HepG2 (cell line): ENCODE data around the gene VASN. TPM values are rescaled to one million over a fixed set of nuclear protein-coding genes. Genes with fewer than 3 reads are reported as not detected.
A peak's percentile ranks its signal among the peaks of the same experiment; 100 is the strongest.

Source experiments
- ERF ChIP-seq: IDR thresholded peaks from 2 replicates; pipeline ENCODE4 v1.6.1; 2018; ENCODE audit warnings: missing biosample characterization, missing genetic modification reagents
- ETV6 ChIP-seq: sonication (generic); formaldehyde crosslinking; conservative IDR thresholded peaks from 2 replicates; pipeline ENCODE4 v1.4.0; 2020; ENCODE audit warnings: missing genetic modification reagents
- FLYWCH1 ChIP-seq: sonication (generic); formaldehyde crosslinking; IDR thresholded peaks from 2 replicates; pipeline ENCODE4 v1.8.1; 2023; ENCODE audit warnings: mild to moderate bottlenecking, missing genetic modification reagents
- HOXA7 ChIP-seq: sonication (generic); formaldehyde crosslinking; IDR thresholded peaks from 2 replicates; pipeline ENCODE4 v1.8.1; 2022; ENCODE audit warnings: mild to moderate bottlenecking, missing genetic modification reagents, moderate library complexity
- JARID2 ChIP-seq: sonication (generic); formaldehyde crosslinking; IDR thresholded peaks from 2 replicates; pipeline ENCODE4 v1.8.1; 2023; ENCODE audit warnings: missing genetic modification reagents, inconsistent platforms; ENCODE audit not compliant: insufficient replicate concordance
- MBD4 ChIP-seq: IDR thresholded peaks from 2 replicates; pipeline ENCODE4 v1.6.1; 2012; ENCODE audit warnings: low read length, inconsistent platforms, borderline replicate concordance
- ZNF253 ChIP-seq: sonication (generic); formaldehyde crosslinking; IDR thresholded peaks from 2 replicates; pipeline ENCODE4 v1.8.0; 2022; ENCODE audit warnings: mild to moderate bottlenecking, missing genetic modification reagents, borderline replicate concordance
- ZNF501 ChIP-seq: sonication (generic); formaldehyde crosslinking; IDR thresholded peaks from 2 replicates; pipeline ENCODE4 v1.5.1; 2020; ENCODE audit warnings: mild to moderate bottlenecking, moderate library complexity, missing genetic modification reagents
- ZSCAN31 ChIP-seq: sonication (generic); formaldehyde crosslinking; IDR thresholded peaks from 2 replicates; pipeline ENCODE4 v1.5.0; 2020; ENCODE audit warnings: low read depth, mild to moderate bottlenecking, missing genetic modification reagents
- polyA plus RNA-seq, 8 experiments: library from polyadenylated mRNA; depleted of rRNA in 3 of 8; stranded (reverse) in 7 of 8; unstranded in 1 of 8; fragments of >200 nt; fragmentation: Illumina TruSeq in 4 of 8; extraction: Trizol in 4 of 8; gene quantifications; 2 replicates each; pipeline versions ENCODE4 v1.2.1 to v1.2.3, GENCODE V29; 2011 to 2016; ENCODE audit warnings: low read depth in 4 of 8, missing spikeins in 1 of 8, mixed read lengths in 1 of 8; ENCODE audit not compliant: insufficient read depth in 1 of 8
- total RNA-seq, 5 experiments: library from RNA; depleted of rRNA; stranded (reverse); fragments of >200 nt; fragmentation: Illumina TruSeq; extraction: Trizol; gene quantifications; 2 replicates each; pipeline ENCODE4 v1.2.3, GENCODE V29; 2016; ENCODE audit warnings: low read depth in 1 of 5
- TF ChIP-seq, protein P1 (sequence below): IDR thresholded peaks from 2 replicates; pipeline ENCODE4 v1.6.1; 2016; ENCODE audit warnings: missing genetic modification reagents, missing compliant biosample characterization
- TF ChIP-seq, protein P2 (sequence below): sonication (generic); formaldehyde crosslinking; IDR thresholded peaks from 2 replicates; pipeline ENCODE4 v1.4.0; 2020; ENCODE audit warnings: missing genetic modification reagents

Gene VASN
- total and polyA plus RNA-seq, 2 of the 13 experiments (the other 11 are each of a cell fraction or from before 2014, with no cell fraction given) = 8.4 to 18.2 TPM

GRCh38 chr16:4373356-4373908, 1.8 kb downstream of the VASN start (continued):
- TF ChIP-seq HOXA7 (CRISPR knock-in tag) (no peak), ETV6 (CRISPR knock-in tag) (no peak), ZNF501 (CRISPR knock-in tag) (no peak), ZSCAN31 (CRISPR knock-in tag) (peak; percentile 24; the same call in 1 of the 2 replicates), FLYWCH1 (CRISPR knock-in tag) (no peak), ZNF253 (no peak), JARID2 (CRISPR knock-in tag) (no peak), ERF (CRISPR knock-in tag) (no peak), MBD4 (no peak)
- TF ChIP-seq, protein P1, sequence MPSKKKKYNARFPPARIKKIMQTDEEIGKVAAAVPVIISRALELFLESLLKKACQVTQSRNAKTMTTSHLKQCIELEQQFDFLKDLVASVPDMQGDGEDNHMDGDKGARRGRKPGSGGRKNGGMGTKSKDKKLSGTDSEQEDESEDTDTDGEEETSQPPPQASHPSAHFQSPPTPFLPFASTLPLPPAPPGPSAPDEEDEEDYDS (CRISPR knock-in tag) = no peak
- TF ChIP-seq, protein P2, sequence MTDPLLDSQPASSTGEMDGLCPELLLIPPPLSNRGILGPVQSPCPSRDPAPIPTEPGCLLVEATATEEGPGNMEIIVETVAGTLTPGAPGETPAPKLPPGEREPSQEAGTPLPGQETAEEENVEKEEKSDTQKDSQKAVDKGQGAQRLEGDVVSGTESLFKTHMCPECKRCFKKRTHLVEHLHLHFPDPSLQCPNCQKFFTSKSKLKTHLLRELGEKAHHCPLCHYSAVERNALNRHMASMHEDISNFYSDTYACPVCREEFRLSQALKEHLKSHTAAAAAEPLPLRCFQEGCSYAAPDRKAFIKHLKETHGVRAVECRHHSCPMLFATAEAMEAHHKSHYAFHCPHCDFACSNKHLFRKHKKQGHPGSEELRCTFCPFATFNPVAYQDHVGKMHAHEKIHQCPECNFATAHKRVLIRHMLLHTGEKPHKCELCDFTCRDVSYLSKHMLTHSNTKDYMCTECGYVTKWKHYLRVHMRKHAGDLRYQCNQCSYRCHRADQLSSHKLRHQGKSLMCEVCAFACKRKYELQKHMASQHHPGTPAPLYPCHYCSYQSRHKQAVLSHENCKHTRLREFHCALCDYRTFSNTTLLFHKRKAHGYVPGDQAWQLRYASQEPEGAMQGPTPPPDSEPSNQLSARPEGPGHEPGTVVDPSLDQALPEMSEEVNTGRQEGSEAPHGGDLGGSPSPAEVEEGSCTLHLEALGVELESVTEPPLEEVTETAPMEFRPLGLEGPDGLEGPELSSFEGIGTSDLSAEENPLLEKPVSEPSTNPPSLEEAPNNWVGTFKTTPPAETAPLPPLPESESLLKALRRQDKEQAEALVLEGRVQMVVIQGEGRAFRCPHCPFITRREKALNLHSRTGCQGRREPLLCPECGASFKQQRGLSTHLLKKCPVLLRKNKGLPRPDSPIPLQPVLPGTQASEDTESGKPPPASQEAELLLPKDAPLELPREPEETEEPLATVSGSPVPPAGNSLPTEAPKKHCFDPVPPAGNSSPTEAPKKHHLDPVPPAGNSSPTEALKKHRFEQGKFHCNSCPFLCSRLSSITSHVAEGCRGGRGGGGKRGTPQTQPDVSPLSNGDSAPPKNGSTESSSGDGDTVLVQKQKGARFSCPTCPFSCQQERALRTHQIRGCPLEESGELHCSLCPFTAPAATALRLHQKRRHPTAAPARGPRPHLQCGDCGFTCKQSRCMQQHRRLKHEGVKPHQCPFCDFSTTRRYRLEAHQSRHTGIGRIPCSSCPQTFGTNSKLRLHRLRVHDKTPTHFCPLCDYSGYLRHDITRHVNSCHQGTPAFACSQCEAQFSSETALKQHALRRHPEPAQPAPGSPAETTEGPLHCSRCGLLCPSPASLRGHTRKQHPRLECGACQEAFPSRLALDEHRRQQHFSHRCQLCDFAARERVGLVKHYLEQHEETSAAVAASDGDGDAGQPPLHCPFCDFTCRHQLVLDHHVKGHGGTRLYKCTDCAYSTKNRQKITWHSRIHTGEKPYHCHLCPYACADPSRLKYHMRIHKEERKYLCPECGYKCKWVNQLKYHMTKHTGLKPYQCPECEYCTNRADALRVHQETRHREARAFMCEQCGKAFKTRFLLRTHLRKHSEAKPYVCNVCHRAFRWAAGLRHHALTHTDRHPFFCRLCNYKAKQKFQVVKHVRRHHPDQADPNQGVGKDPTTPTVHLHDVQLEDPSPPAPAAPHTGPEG (CRISPR knock-in tag) = peak; percentile 8; the same call in 1 of the 2 replicates
